Neural cell (in vitro differentiated cells): Measurements from ENCODE around the gene SVOP. TPM values are rescaled to one million over a fixed set of nuclear protein-coding genes. Genes with fewer than 3 reads are reported as not detected.

Experiments used
- H2AFZ ChIP-seq: fragments of 200-600, 300-800 bp; sonication (generic), shearing (Covaris generic); 2 replicates; pipeline ENCODE4 v1.6.0; 2014; ENCODE audit warnings: low read depth, mild to moderate bottlenecking, antibody characterized with exemption, low read length, moderate library complexity
- H3F3A ChIP-seq: fragments of 200-600 bp; shearing (Covaris generic); 2 replicates; pipeline ENCODE4 v1.6.1; 2016; ENCODE audit warnings: mild to moderate bottlenecking, moderate library complexity, mixed read lengths, antibody characterized with exemption, low read length; ENCODE audit not compliant: insufficient read depth, poor library complexity, severe bottlenecking
- H3K27ac ChIP-seq: fragments of 200-600, 300-800 bp; sonication (generic), shearing (Covaris generic); 2 replicates; pipeline ENCODE4 v1.5.1; 2014; ENCODE audit warnings: mild to moderate bottlenecking, low read length, moderate library complexity
- H3K27me3 ChIP-seq: fragments of 300-800, 200-600 bp; sonication (generic), shearing (Covaris generic); 2 replicates; pipeline ENCODE4 v1.6.0; 2014; ENCODE audit warnings: mild to moderate bottlenecking, low read depth, low read length, moderate library complexity; ENCODE audit not compliant: insufficient read depth
- H3K36me3 ChIP-seq: fragments of 300-800, 200-600 bp; sonication (generic), shearing (Covaris generic); 2 replicates; pipeline ENCODE4 v1.5.1; 2014; ENCODE audit warnings: mild to moderate bottlenecking, antibody characterized with exemption, low read length, moderate library complexity; ENCODE audit not compliant: insufficient read depth
- H3K4me2 ChIP-seq: fragments of 300-800, 200-600 bp; sonication (generic), shearing (Covaris generic); 2 replicates; pipeline ENCODE4 v1.6.0; 2014; ENCODE audit warnings: mild to moderate bottlenecking, low read length
- H3K4me3 ChIP-seq: fragments of 300-800, 200-600 bp; sonication (generic), shearing (Covaris generic); 2 replicates; pipeline ENCODE4 v1.5.1; 2014; ENCODE audit warnings: mild to moderate bottlenecking, low read length, moderate library complexity
- H3K79me2 ChIP-seq: fragments of 200-600 bp; shearing (Covaris generic); replicated peaks from 2 replicates; pipeline ENCODE4 v1.6.0; 2014; ENCODE audit warnings: mild to moderate bottlenecking, low read length, moderate library complexity; ENCODE audit not compliant: insufficient read depth
- H3K9ac ChIP-seq: fragments of 300-800, 200-600 bp; sonication (generic), shearing (Covaris generic); 2 replicates; pipeline ENCODE4 v1.6.1; 2016; ENCODE audit warnings: mild to moderate bottlenecking, low read length, mixed read lengths
- H3K9me2 ChIP-seq: fragments of 200-600 bp; shearing (Covaris generic); 2 replicates; pipeline ENCODE4 v1.6.1; 2016; ENCODE audit warnings: mild to moderate bottlenecking, low read length, mixed read lengths; ENCODE audit not compliant: insufficient read depth
- H3K9me3 ChIP-seq: fragments of 200-600, 300-800 bp; sonication (generic), shearing (Covaris generic); 2 replicates; pipeline ENCODE4 v1.6.1; 2016; ENCODE audit warnings: mild to moderate bottlenecking, mixed run types, low read length, moderate library complexity, mixed read lengths
- H4K20me1 ChIP-seq: fragments of 200-600 bp; shearing (Covaris generic); 2 replicates; pipeline ENCODE4 v1.6.1; 2016; ENCODE audit warnings: mild to moderate bottlenecking, mixed run types; ENCODE audit not compliant: insufficient read depth
- EP300 ChIP-seq: fragments of 450-650 bp; conservative IDR thresholded peaks from 2 replicates; pipeline ENCODE4 v1.6.1; 2014; ENCODE audit warnings: antibody characterized with exemption, mild to moderate bottlenecking, moderate library complexity; ENCODE audit not compliant: poor library complexity, severe bottlenecking
- EZH2 ChIP-seq: fragments of 200-600, 300-800 bp; shearing (Covaris generic), sonication (generic); IDR thresholded peaks from 2 replicates; pipeline ENCODE4 v1.6.1; 2014; ENCODE audit warnings: antibody characterized with exemption, low read length, borderline replicate concordance, mild to moderate bottlenecking; ENCODE audit not compliant: insufficient read depth, poor library complexity, severe bottlenecking
- MXI1 ChIP-seq: fragments of 450-650 bp; conservative IDR thresholded peaks from 2 replicates; pipeline ENCODE4 v1.6.1; 2014; ENCODE audit warnings: antibody characterized with exemption, mild to moderate bottlenecking; ENCODE audit not compliant: poor library complexity, severe bottlenecking
- POLR2AphosphoS5 ChIP-seq: IDR thresholded peaks from 2 replicates; pipeline ENCODE4 v1.6.1; 2012
- RAD21 ChIP-seq: fragments of 450-650 bp; conservative IDR thresholded peaks from 2 replicates; pipeline ENCODE4 v1.6.1; 2014; ENCODE audit warnings: antibody characterized with exemption, mild to moderate bottlenecking, moderate library complexity
- SMC3 ChIP-seq: fragments of 450-650 bp; conservative IDR thresholded peaks from 2 replicates; pipeline ENCODE4 v1.6.1; 2014; ENCODE audit warnings: antibody characterized with exemption, mild to moderate bottlenecking, moderate library complexity; ENCODE audit not compliant: poor library complexity
- TAF1 ChIP-seq: IDR thresholded peaks from 2 replicates; pipeline ENCODE4 v1.6.1; 2012; ENCODE audit warnings: low read depth
- polyA plus RNA-seq: library from polyadenylated mRNA; depleted of rRNA; stranded (reverse); fragments of >200 nt; gene quantifications from 2 replicates; pipeline ENCODE4 v1.2.3, GENCODE V29; 2014
- TF ChIP-seq, protein P1 (sequence below): fragments of 450-650 bp; IDR thresholded peaks from 2 replicates; pipeline ENCODE4 v1.5.1; 2014; ENCODE audit warnings: antibody characterized with exemption, mild to moderate bottlenecking, moderate library complexity; ENCODE audit not compliant: poor library complexity, severe bottlenecking
- TF ChIP-seq, protein P2 (sequence below): IDR thresholded peaks from 2 replicates; pipeline ENCODE4 v1.6.1; 2012; ENCODE audit warnings: borderline replicate concordance

The SVOP gene
- polyA plus RNA-seq, 1 donor from 2014 or later = 41.3 TPM

DNA sequence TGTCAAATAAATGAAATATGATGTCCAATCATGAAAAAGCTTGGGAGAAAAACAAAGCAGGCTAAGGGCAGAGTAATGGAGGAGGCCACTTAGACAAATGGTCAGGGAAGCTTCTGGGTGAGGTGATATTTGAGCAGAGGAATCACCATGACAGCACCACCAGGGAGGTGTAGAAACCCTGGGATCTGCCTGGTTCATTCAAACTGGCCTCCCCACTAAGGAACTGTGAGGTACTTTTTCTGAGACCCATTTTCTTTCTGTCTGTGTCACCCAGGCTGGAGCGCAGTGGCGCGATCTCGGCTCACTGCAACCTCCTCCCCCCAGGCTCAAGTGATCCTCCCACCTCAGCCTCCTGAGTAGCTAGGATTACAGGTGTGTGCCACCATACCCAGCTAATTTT lies 155.7 kb downstream of the SVOP start:
- Histone ChIP-seq H3K79me2 (no peaks in the 10 kb centered on the region), H3K9me2 (no peaks in the 10 kb centered on the region), H3K9ac (no peak overlapping the region), H3K4me2 (no peak overlapping the region), H3K9me3 (no peaks in the 10 kb centered on the region), H3K27ac (no peak overlapping the region), H3F3A (no peaks in the 10 kb centered on the region), H4K20me1 (no peaks in the 10 kb centered on the region), H3K27me3 (no peaks in the 10 kb centered on the region), H2AFZ (no peak overlapping the region), H3K4me3 (no peak overlapping the region), H3K36me3 (no peaks in the 10 kb centered on the region)
- TF ChIP-seq SMC3 (no peak), TAF1 (no peak)

DNA sequence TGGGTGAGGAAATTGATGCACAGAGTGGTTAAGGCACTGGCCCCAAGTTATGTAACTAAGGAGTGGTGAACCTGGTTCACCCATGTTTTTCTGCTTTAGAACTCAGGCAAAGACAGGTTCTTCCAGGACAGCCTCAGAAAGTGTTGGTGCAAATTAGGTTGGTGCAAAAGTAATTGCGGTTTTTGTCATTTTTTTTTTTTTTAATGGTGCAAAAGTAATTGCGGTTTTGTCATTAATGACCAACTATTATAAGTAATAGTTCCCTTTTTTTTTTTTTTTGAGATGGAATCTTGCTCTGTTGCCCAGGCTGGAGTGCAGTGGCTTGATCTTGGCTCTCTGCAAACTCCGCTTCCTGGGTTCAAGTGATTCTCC lies 158.3 kb downstream of the SVOP start:
- no peaks in the 10 kb centered on the region for H3F3A ChIP-seq
- no peaks in the 10 kb centered on the region for H3K27me3 ChIP-seq

More for the DNA sequence above, 158.3 kb downstream of the SVOP start:
- Histone ChIP-seq H2AFZ (no peak overlapping the region), H3K79me2 (no peaks in the 10 kb centered on the region), H3K9ac (no peak overlapping the region), H3K9me3 (no peaks in the 10 kb centered on the region), H3K9me2 (no peaks in the 10 kb centered on the region), H3K36me3 (no peaks in the 10 kb centered on the region), H4K20me1 (no peaks in the 10 kb centered on the region), H3K27ac (no peak overlapping the region), H3K4me2 (no peak overlapping the region), H3K4me3 (no peak overlapping the region)
- TF ChIP-seq, protein P1, sequence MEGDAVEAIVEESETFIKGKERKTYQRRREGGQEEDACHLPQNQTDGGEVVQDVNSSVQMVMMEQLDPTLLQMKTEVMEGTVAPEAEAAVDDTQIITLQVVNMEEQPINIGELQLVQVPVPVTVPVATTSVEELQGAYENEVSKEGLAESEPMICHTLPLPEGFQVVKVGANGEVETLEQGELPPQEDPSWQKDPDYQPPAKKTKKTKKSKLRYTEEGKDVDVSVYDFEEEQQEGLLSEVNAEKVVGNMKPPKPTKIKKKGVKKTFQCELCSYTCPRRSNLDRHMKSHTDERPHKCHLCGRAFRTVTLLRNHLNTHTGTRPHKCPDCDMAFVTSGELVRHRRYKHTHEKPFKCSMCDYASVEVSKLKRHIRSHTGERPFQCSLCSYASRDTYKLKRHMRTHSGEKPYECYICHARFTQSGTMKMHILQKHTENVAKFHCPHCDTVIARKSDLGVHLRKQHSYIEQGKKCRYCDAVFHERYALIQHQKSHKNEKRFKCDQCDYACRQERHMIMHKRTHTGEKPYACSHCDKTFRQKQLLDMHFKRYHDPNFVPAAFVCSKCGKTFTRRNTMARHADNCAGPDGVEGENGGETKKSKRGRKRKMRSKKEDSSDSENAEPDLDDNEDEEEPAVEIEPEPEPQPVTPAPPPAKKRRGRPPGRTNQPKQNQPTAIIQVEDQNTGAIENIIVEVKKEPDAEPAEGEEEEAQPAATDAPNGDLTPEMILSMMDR = no peak
- no peak for TF ChIP-seq EZH2
- no peak for TF ChIP-seq MXI1
- no peak for TF ChIP-seq SMC3
- no peak for TF ChIP-seq POLR2AphosphoS5
- no peak for TF ChIP-seq EP300
- no peak for TF ChIP-seq TAF1
- TF ChIP-seq, protein P2, sequence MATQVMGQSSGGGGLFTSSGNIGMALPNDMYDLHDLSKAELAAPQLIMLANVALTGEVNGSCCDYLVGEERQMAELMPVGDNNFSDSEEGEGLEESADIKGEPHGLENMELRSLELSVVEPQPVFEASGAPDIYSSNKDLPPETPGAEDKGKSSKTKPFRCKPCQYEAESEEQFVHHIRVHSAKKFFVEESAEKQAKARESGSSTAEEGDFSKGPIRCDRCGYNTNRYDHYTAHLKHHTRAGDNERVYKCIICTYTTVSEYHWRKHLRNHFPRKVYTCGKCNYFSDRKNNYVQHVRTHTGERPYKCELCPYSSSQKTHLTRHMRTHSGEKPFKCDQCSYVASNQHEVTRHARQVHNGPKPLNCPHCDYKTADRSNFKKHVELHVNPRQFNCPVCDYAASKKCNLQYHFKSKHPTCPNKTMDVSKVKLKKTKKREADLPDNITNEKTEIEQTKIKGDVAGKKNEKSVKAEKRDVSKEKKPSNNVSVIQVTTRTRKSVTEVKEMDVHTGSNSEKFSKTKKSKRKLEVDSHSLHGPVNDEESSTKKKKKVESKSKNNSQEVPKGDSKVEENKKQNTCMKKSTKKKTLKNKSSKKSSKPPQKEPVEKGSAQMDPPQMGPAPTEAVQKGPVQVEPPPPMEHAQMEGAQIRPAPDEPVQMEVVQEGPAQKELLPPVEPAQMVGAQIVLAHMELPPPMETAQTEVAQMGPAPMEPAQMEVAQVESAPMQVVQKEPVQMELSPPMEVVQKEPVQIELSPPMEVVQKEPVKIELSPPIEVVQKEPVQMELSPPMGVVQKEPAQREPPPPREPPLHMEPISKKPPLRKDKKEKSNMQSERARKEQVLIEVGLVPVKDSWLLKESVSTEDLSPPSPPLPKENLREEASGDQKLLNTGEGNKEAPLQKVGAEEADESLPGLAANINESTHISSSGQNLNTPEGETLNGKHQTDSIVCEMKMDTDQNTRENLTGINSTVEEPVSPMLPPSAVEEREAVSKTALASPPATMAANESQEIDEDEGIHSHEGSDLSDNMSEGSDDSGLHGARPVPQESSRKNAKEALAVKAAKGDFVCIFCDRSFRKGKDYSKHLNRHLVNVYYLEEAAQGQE = no peak
- no peak for TF ChIP-seq RAD21
